GM12874 (cell line): ENCODE results near the gene TEAD4.

ENCODE experiments used
- TF ChIP-seq, protein P1 (sequence below): IDR thresholded peaks from 2 replicates; pipeline ENCODE4 v1.5.1; 2011; ENCODE audit warnings: low read depth, mild to moderate bottlenecking, control low read depth, low read length, moderate library complexity; ENCODE audit not compliant: insufficient read depth

The TEAD4 gene

DNA sequence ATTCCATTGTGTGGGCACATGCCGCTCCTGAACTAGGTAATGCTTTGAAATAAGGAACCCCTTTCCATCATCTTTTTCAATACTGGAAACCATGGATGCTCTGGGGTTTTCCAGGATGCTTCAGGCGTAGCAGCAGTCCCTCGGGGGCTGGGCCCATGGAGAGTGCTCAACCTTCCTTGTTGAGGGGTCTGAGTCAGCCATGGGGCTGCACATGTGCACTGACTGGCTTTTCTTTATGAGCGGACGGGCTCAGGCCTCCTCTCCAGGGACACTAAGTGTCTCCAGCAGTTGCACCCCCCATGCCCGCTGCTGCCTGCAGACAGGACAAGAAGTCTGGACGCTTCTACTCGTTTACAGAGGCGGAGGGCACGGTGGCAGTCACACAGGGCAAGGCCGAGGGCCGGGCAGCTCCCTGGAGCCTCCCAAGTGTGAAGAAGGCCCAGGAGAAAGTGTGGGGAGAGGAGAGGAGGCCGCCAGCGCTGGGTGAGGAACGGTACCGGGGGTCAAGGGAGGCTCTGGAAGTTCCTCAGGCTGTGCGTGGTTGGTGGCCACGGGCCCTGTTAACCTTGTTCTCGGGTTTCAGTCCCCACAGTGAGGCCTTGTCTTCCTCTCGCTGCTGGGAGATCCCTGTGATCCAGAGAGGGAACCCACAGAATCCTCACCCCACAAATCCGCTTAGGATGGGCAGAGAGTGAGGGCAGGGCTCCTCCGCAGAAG lies 51.2 kb downstream of the TEAD4 start:
- TF ChIP-seq, protein P1, sequence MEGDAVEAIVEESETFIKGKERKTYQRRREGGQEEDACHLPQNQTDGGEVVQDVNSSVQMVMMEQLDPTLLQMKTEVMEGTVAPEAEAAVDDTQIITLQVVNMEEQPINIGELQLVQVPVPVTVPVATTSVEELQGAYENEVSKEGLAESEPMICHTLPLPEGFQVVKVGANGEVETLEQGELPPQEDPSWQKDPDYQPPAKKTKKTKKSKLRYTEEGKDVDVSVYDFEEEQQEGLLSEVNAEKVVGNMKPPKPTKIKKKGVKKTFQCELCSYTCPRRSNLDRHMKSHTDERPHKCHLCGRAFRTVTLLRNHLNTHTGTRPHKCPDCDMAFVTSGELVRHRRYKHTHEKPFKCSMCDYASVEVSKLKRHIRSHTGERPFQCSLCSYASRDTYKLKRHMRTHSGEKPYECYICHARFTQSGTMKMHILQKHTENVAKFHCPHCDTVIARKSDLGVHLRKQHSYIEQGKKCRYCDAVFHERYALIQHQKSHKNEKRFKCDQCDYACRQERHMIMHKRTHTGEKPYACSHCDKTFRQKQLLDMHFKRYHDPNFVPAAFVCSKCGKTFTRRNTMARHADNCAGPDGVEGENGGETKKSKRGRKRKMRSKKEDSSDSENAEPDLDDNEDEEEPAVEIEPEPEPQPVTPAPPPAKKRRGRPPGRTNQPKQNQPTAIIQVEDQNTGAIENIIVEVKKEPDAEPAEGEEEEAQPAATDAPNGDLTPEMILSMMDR: no peak

DNA sequence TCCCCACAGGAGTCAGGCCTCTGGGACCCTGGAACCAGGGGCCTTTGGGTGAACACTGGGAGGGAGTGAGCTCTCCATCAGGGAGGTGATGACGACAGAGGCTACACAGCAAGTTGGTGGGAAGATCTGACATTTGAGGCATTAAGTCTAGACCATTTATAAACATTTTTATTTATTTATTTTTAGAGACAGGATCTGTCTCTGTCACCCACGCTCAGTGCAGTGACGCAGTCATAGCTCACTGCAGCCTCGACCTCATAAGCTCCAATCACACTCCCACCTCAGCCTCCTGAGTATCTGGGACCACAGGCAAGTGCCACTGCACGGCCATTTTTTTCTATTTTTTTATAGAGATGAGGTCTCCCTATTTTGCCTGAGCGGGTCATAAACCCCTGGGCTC lies 53.6 kb downstream of the TEAD4 start:
- TF ChIP-seq, protein P1: no peak

DNA sequence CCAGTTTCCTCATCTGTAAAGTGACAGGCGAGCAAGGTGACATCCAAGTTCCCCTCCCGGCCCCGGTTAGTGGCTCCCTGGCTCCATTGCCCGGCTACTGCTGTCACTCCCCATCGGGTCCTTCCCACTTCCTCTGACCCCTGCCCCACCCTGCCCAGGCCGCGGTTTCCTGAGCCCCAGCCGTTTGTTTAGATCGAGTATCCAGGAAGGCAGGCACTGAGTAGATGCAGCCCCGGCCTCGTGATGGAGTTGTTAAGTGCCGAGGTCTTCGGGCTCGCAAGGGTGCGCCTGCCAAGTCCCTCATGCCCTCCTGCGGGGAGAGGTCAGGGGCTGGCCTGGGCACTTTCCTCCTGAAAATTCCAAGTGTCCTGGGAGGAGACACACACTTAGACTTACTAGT lies 55.4 kb downstream of the TEAD4 start:
- TF ChIP-seq, protein P1: no peak

DNA sequence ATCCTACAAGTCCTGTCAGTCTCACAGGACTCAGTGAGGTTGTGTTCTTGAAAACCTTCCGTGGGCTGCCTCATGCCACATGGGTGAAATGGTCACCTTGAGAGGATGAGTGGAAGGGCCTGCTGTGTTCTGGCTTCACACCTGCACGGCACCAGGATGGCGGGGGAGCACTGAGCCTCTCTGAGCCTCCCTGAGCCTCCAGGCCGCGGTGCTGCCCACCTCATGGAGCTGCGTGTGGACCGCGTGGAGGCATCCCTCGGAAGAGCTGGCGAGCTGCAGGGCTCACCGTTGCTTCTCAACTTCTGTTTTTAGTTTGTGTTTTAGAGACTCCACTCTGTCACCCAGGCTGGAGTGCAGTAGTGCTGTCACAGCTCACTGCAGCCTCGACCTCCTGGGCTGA lies 56.2 kb downstream of the TEAD4 start:
- TF ChIP-seq, protein P1: no peak

DNA sequence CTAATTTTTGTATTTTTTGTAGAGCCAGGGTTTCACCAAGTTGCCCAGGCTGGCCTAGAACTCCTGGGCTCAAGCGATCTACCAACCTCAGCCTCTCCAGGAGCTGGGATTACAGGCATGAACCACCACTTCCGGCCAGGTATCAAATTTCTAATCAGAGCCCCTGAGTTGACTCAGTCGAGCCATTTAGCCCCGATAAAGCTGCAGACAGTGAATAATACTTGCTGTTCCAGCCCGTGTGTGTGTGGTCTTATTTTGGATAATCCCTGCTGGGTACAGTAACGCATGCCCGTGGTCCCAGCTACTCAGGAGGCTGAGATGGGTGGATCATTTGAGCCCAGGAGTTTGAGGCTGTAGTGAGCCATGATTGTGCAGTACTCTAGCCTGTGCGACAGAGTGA lies 57.0 kb downstream of the TEAD4 start:
- TF ChIP-seq, protein P1: no peak

DNA sequence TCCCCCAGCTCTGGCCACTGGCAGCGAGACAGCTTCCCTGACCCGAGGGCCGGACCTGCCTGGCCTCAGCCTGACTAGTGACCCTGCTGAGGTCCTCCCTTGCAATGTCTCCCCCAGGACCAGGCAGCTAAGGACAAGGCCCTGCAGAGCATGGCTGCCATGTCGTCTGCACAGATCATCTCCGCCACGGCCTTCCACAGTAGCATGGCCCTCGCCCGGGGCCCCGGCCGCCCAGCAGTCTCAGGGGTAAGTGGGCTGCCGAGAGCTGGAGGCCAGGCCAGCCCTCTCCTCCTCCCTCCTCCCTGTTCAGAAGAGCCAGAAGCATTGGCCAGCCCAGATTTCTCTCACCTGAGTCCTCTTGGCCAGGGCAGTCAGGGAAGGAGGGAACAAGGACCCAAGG lies 58.1 kb downstream of the TEAD4 start:
- TF ChIP-seq, protein P1: no peak

DNA sequence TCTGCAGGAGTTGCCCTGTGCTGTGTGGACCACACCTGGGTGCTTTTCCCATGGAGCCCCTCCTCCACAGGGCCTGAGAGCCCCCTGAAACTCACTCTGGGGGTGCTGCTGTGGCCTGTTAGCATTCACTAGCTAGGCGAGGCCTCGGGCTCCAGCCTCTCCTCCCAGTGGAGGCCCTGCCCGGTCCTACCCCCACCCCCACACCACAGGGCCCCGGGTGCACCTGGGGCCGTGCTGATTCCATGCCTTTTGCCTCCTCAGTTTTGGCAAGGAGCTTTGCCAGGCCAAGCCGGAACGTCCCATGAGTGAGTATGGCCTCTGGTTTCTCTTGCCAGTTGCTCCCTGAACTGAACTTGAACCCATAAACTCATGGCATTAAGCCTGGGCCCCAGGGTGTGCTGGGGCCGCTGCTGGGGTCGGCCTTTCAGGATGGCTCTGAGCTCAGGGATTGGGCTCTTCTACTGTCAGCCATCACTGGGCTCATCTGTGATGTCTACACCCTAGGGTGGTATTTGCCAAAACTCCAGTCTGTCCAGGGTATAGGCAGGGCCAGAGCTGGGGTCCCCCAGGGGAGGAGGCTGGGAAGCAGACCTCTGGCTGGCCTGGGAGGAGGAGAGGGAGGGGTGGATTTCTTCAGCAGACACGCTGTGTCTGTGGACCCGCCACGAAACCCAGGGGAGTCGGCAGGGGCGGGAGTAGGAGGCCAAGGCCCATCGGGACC lies 59.2 kb downstream of the TEAD4 start:
- TF ChIP-seq, protein P1: no peak
